ENCODE data around the gene INVS. TPM values are rescaled to one million over a fixed set of nuclear protein-coding genes. Genes with fewer than 3 reads are reported as not detected.
A peak's percentile ranks its signal among the peaks of the same experiment; 100 is the strongest.

The INVS gene
- total and polyA plus RNA-seq, 2 of the 13 experiments (the other 11 are each of a cell fraction or from before 2014, with no cell fraction given), result 11.3 to 16.3 TPM

- TF ChIP-seq, protein P1, sequence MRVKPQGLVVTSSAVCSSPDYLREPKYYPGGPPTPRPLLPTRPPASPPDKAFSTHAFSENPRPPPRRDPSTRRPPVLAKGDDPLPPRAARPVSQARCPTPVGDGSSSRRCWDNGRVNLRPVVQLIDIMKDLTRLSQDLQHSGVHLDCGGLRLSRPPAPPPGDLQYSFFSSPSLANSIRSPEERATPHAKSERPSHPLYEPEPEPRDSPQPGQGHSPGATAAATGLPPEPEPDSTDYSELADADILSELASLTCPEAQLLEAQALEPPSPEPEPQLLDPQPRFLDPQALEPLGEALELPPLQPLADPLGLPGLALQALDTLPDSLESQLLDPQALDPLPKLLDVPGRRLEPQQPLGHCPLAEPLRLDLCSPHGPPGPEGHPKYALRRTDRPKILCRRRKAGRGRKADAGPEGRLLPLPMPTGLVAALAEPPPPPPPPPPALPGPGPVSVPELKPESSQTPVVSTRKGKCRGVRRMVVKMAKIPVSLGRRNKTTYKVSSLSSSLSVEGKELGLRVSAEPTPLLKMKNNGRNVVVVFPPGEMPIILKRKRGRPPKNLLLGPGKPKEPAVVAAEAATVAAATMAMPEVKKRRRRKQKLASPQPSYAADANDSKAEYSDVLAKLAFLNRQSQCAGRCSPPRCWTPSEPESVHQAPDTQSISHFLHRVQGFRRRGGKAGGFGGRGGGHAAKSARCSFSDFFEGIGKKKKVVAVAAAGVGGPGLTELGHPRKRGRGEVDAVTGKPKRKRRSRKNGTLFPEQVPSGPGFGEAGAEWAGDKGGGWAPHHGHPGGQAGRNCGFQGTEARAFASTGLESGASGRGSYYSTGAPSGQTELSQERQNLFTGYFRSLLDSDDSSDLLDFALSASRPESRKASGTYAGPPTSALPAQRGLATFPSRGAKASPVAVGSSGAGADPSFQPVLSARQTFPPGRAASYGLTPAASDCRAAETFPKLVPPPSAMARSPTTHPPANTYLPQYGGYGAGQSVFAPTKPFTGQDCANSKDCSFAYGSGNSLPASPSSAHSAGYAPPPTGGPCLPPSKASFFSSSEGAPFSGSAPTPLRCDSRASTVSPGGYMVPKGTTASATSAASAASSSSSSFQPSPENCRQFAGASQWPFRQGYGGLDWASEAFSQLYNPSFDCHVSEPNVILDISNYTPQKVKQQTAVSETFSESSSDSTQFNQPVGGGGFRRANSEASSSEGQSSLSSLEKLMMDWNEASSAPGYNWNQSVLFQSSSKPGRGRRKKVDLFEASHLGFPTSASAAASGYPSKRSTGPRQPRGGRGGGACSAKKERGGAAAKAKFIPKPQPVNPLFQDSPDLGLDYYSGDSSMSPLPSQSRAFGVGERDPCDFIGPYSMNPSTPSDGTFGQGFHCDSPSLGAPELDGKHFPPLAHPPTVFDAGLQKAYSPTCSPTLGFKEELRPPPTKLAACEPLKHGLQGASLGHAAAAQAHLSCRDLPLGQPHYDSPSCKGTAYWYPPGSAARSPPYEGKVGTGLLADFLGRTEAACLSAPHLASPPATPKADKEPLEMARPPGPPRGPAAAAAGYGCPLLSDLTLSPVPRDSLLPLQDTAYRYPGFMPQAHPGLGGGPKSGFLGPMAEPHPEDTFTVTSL (CRISPR knock-in tag; IDR thresholded peaks at IDR 0.05; ENCODE audit: borderline replicate concordance), result no peak; the same call in 1 of the 2 replicates
- TF ChIP-seq TSC22D2 (CRISPR knock-in tag; IDR thresholded peaks at IDR 0.05; ENCODE audit: borderline replicate concordance), result no peak
- no peak for TF ChIP-seq PAF1 (CRISPR knock-in tag; IDR thresholded peaks at IDR 0.05)
- peak; percentile 90 for TF ChIP-seq ZNF501 (CRISPR knock-in tag; IDR thresholded peaks at IDR 0.05)
- TF ChIP-seq, protein P2, sequence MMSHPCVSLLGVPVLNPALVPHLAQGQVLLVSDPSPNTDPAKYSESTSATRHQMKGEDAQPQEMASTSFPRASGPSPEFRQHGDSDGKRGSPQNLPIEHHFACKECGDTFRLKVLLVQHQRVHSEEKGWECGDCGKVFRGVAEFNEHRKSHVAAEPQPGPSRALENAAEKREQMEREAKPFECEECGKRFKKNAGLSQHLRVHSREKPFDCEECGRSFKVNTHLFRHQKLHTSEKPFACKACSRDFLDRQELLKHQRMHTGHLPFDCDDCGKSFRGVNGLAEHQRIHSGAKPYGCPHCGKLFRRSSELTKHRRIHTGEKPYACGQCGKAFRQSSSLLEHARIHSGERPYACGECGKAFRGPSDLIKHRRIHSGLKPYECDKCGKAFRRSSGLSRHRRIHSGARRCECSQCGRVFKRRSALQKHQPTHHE (CRISPR knock-in tag; IDR thresholded peaks at IDR 0.05; ENCODE audit: borderline replicate concordance), result 0 out of 2 replicates have a peak, but pooled peaks have one; percentile 23
Measured at GRCh38 chr9:100098046-100098886, 777 bp upstream of the INVS start (continued).

All from HepG2 (cell line).